OCI-LY7 (cell line): ENCODE measurements around the gene ZNF850.

Experiments
- CTCF ChIP-seq: fragments of 200-600 bp; sonication (generic); conservative IDR thresholded peaks from 2 replicates; pipeline ENCODE4 v1.5.1; 2014; ENCODE audit warnings: mild to moderate bottlenecking, antibody characterized with exemption, low read length, moderate library complexity, mixed read lengths
- EZH2phosphoT487 ChIP-seq: fragments of 200-600 bp; sonication (generic); IDR thresholded peaks from 2 replicates; pipeline ENCODE4 v1.6.1; 2018; ENCODE audit warnings: low read depth, borderline replicate concordance, mild to moderate bottlenecking, mixed run types, antibody characterized with exemption, low read length, moderate library complexity, mixed read lengths

GRCh38 chr19:36672368-36672767 is 100.2 kb downstream of the ZNF850 start:
- no peak for TF ChIP-seq CTCF
- no peak for TF ChIP-seq EZH2phosphoT487
